Measurements from ENCODE around the gene ADRA2B. TPM values are rescaled to one million over a fixed set of nuclear protein-coding genes. Genes with fewer than 3 reads are reported as not detected.

The ADRA2B gene
- total RNA-seq, 1 experiment from 2014 or later: 0.47 TPM

DNA sequence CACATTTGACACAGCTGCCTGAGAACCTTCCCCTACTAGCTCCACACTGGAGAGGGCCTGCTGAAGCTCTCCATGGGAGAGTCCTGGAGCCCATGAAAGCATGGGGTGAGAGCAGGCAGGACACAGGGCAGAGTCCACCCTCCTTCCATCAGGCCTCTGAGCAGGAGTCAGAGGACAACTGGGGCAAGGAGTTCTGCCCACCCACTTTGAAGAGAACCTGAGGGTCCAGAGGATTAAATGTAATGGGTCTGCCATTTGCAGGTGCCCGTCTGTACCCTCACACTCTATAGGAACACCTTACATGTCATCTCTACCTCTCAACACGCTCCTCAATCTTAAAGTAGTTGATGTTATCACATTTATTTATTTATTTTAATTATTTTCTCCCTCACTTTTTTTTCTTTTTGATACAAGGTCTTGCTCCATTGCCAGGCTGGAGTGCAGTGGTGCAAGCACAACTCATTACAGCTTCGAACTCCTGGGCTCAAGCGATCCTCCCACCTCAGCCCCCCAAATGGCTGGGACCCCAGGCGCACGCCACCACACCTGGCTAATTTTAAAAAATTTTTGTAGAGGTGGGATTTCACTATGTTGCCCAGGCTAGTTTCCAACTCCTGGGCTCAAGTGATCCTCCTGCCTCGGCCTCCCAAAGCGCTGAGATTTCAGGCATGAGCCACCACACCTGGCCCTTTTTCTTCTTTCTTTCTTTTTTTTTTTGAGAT, 10.2 kb downstream of the ADRA2B start:
- DNase-seq (ENCODE audit: low read depth, low spot score) (no peak), ATAC-seq (no peak)
- intact Hi-C loops (cut with micrococcal nuclease): no loop called here
- Histone ChIP-seq H3K9me3 (ENCODE audit: control insufficient read depth in 1 of 2, insufficient read depth in 1 of 2, low read depth in 1 of 2, low read length in 2 of 2) (peaks cover 11 to 14% of the 10 kb centered on the region in 2 experiments; a peak in 2 of 4 replicates), H3K4me2 (ENCODE audit: low read length) (no peak overlapping the region), H3K27me3 (ENCODE audit: insufficient read depth, low read length) (no peaks in the 10 kb centered on the region), H3K79me2 (ENCODE audit: insufficient read depth, low read length) (no peaks in the 10 kb centered on the region), H3K36me3 (ENCODE audit: control insufficient read depth in 1 of 2, insufficient read depth in 2 of 2, low read length in 2 of 2) (no peaks in the 10 kb centered on the region), H3K27ac (ENCODE audit: low read depth, low read length) (no peak overlapping the region), H4K20me1 (ENCODE audit: insufficient read depth) (no peaks in the 10 kb centered on the region), H3K4me3 (replicated peaks in 1 of 2; ENCODE audit: low read depth in 1 of 2, low read length in 2 of 2) (no peak overlapping the region), H3K9ac (ENCODE audit: low read length) (no peak overlapping the region), H3K4me1 (ENCODE audit: control insufficient read depth in 1 of 2, insufficient read depth in 2 of 2, low read length in 2 of 2) (no peaks in the 10 kb centered on the region), H2AFZ (ENCODE audit: low read depth, low read length, poor library complexity, severe bottlenecking) (no peak overlapping the region), H3K9me2 (ENCODE audit: insufficient read depth) (no peaks in the 10 kb centered on the region)
- ChIA-PET POLR2A (no interaction called here), CTCF (no interaction called here), RAD21 (ENCODE audit: low non-redundant PET in 1 of 2, low total read pairs in 2 of 2, uncharacterized antibody in 2 of 2, unreplicated experiment in 2 of 2) (no interaction called here)
- TF ChIP-seq ZFX (IDR thresholded peaks at IDR 0.05) (no peak), FOSL1 (IDR thresholded peaks at IDR 0.05; ENCODE audit: low read depth) (no peak)
- BruUV-seq (replicated peaks): no TSS peak

DNA sequence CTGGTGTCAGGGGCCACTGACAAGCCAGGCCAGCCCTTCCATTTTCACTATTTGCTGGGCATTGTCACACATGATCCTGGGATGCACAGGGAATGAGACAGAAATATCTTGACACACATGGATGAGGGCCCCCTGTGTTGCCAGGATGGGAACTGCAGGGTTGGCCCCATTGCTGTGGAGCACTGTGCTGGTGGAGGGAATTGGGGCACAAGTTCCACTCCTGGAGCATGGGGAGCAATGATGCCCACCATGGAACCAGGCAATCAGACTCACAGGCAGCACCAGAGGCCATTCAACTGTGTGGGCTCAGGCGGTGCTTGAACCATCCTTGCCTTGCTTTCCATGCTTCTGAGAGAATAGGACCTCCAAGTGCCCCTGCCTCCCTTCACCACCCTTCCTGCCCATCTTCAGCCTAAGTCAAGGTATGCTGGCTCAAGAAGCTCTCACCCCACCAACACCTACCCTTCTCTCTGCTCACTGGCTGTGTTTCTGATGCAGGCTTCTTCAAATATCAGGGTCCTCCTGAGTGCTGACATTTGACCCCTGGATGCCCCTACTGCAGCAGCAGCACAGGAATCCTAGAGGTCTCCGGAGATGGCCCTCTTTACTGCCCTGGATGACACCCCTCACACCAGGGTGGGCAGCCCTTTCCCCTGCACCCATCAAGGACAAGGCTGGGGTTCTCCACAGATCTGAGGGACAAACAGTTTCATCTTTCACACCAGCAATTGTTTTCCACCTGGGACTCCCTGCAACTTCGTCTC, 11.0 kb downstream of the ADRA2B start:
- intact Hi-C loops (cut with micrococcal nuclease): no loop called here
- TF ChIP-seq SIN3A (IDR thresholded peaks at IDR 0.05; ENCODE audit: low read depth): no peak
- TF ChIP-seq, protein P1, sequence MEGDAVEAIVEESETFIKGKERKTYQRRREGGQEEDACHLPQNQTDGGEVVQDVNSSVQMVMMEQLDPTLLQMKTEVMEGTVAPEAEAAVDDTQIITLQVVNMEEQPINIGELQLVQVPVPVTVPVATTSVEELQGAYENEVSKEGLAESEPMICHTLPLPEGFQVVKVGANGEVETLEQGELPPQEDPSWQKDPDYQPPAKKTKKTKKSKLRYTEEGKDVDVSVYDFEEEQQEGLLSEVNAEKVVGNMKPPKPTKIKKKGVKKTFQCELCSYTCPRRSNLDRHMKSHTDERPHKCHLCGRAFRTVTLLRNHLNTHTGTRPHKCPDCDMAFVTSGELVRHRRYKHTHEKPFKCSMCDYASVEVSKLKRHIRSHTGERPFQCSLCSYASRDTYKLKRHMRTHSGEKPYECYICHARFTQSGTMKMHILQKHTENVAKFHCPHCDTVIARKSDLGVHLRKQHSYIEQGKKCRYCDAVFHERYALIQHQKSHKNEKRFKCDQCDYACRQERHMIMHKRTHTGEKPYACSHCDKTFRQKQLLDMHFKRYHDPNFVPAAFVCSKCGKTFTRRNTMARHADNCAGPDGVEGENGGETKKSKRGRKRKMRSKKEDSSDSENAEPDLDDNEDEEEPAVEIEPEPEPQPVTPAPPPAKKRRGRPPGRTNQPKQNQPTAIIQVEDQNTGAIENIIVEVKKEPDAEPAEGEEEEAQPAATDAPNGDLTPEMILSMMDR (IDR thresholded peaks at IDR 0.05 in 2 of 3, conservative IDR thresholded peaks at IDR 0.05 in 1 of 3; ENCODE audit: borderline replicate concordance in 1 of 3, insufficient read depth in 1 of 3, low read depth in 2 of 3, low read length in 2 of 3): 0 out of 6 replicates have a peak, but pooled peaks of 2 of the 3 experiments have one; percentile 2 to 7
- ChIA-PET POLR2A (no interaction called here), RAD21 (ENCODE audit: low non-redundant PET in 1 of 2, low total read pairs in 2 of 2, uncharacterized antibody in 2 of 2, unreplicated experiment in 2 of 2) (no interaction called here), CTCF (no interaction called here)
- no peak overlapping the region for H2AFZ ChIP-seq (ENCODE audit: low read depth, low read length, poor library complexity, severe bottlenecking)
- peaks cover 11 to 14% of the 10 kb centered on the region in 2 experiments; a peak in 2 of 4 replicates for H3K9me3 ChIP-seq (ENCODE audit: control insufficient read depth in 1 of 2, insufficient read depth in 1 of 2, low read depth in 1 of 2, low read length in 2 of 2)
- no peaks in the 10 kb centered on the region for H3K9me2 ChIP-seq (ENCODE audit: insufficient read depth)
- DNase-seq (ENCODE audit: low read depth, low spot score): no peak
- H4K20me1 ChIP-seq (ENCODE audit: insufficient read depth): no peaks in the 10 kb centered on the region
- no peak overlapping the region for H3K4me3 ChIP-seq (replicated peaks in 1 of 2; ENCODE audit: low read depth in 1 of 2, low read length in 2 of 2)
- no peak for ATAC-seq
- no peak overlapping the region for H3K4me2 ChIP-seq (ENCODE audit: low read length)
- H3K4me1 ChIP-seq (ENCODE audit: control insufficient read depth in 1 of 2, insufficient read depth in 2 of 2, low read length in 2 of 2): no peaks in the 10 kb centered on the region
- no peaks in the 10 kb centered on the region for H3K36me3 ChIP-seq (ENCODE audit: control insufficient read depth in 1 of 2, insufficient read depth in 2 of 2, low read length in 2 of 2)
- H3K79me2 ChIP-seq (ENCODE audit: insufficient read depth, low read length): no peaks in the 10 kb centered on the region
- H3K9ac ChIP-seq (ENCODE audit: low read length): no peak overlapping the region
- no peak overlapping the region for H3K27ac ChIP-seq (ENCODE audit: low read depth, low read length)
- BruUV-seq (replicated peaks): no TSS peak
- no peaks in the 10 kb centered on the region for H3K27me3 ChIP-seq (ENCODE audit: insufficient read depth, low read length)

Data from HCT116 (cell line).